Measurements from ENCODE around the gene RDH5. TPM values are rescaled to one million over a fixed set of nuclear protein-coding genes. Genes with fewer than 3 reads are reported as not detected.

The RDH5 gene
- total RNA-seq, 2 donors from 2014 or later: 4.1 to 7.4 TPM

DNA sequence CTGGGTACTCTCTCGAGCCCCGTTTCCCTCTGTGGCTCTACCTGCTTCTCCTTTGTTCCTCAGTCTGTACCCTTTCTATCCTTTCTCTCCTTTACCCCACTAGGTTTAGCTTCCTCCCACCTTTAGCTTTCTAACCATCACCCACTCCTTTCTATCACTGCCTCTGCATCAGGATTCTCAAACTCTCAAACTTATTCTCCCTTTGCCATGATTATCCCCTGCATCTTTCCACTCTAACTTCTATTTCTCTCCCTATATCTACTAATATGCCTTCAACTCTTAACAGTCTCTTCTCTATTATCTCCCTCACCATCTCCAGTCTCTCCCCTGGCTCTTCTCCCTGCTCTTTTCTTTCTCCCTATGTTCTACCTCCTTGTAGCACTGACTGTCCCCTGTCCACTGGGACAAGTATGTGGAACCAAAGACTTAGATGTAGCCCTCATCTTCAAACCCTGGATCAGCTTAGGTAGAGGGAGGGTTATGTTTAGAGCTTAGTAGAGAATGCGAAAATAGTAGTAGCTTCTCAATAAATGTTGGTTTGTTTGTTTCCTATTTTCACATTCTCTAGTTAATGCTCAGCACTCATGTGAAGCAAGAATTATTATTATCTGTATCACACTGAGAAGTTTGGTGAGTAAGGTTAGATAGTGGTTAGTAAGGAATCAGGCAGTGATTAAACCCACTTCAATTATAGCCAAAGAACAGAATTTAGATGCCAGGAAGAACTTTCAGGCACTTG lies 26.1 kb downstream of the RDH5 start:
- H3K4me3 ChIP-seq (ENCODE audit: low read length): peak overlapping the region; percentile 96
- WGBS, 2 experiments (ENCODE audit: insufficient coverage in 1 of 2, insufficient read length in 1 of 2): 0 to 32% methylated on average over 2 to 3 of the region's 3 CpGs
- Mint-ChIP-seq H3K27ac (peak overlapping the region; percentile 95), H3K36me3 (ENCODE audit: low read depth) (peaks cover 34% of the 10 kb centered on the region), H3K27me3 (ENCODE audit: insufficient read depth) (no peaks in the 10 kb centered on the region), H3K4me1 (peaks cover 45% of the 10 kb centered on the region), H3K4me3 (peak overlapping the region; percentile 92), H3K9me3 (no peaks in the 10 kb centered on the region)
- TF ChIP-seq, protein P1, sequence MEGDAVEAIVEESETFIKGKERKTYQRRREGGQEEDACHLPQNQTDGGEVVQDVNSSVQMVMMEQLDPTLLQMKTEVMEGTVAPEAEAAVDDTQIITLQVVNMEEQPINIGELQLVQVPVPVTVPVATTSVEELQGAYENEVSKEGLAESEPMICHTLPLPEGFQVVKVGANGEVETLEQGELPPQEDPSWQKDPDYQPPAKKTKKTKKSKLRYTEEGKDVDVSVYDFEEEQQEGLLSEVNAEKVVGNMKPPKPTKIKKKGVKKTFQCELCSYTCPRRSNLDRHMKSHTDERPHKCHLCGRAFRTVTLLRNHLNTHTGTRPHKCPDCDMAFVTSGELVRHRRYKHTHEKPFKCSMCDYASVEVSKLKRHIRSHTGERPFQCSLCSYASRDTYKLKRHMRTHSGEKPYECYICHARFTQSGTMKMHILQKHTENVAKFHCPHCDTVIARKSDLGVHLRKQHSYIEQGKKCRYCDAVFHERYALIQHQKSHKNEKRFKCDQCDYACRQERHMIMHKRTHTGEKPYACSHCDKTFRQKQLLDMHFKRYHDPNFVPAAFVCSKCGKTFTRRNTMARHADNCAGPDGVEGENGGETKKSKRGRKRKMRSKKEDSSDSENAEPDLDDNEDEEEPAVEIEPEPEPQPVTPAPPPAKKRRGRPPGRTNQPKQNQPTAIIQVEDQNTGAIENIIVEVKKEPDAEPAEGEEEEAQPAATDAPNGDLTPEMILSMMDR (conservative IDR thresholded peaks at IDR 0.05): no peak
- no peaks in the 10 kb centered on the region for H3K27me3 ChIP-seq (ENCODE audit: control insufficient read depth, insufficient read depth, low read length, poor library complexity, severe bottlenecking)
- H3K4me1 ChIP-seq (ENCODE audit: control insufficient read depth, insufficient read depth, low read length): peaks cover 5% of the 10 kb centered on the region
- peak overlapping the region; percentile 30 for H3K9ac ChIP-seq (ENCODE audit: extremely low read depth, low read length, poor library complexity, severe bottlenecking)
- no peak for DNase-seq
- H3K27ac ChIP-seq (ENCODE audit: low read depth, low read length): peak overlapping the region; percentile 84
- H3K9me3 ChIP-seq (ENCODE audit: control insufficient read depth, low read length): no peaks in the 10 kb centered on the region
- peaks cover 45% of the 10 kb centered on the region for H3K36me3 ChIP-seq (ENCODE audit: control insufficient read depth, insufficient read depth, low read length)

DNA sequence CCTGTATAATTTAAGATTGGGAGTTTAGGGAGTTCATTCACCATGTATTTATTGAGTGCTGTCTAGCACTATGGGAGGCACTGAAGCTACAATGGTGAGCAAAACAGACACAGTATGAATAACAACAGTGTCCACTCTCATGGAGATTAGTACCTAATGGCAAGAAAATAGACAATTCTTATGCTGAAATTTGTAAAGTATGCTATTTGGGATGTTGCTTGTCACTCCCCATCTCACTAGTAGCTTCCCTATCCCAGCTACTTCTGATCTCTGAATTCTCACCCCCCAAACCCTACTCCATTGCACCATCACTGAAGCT lies 26.7 kb downstream of the RDH5 start:
- no peaks in the 10 kb centered on the region for H3K27me3 Mint-ChIP-seq (ENCODE audit: insufficient read depth)
- no peak overlapping the region for H3K4me3 Mint-ChIP-seq
- Histone ChIP-seq H3K9me3 (ENCODE audit: control insufficient read depth, low read length) (no peaks in the 10 kb centered on the region), H3K27ac (ENCODE audit: low read depth, low read length) (no peak overlapping the region), H3K27me3 (ENCODE audit: control insufficient read depth, insufficient read depth, low read length, poor library complexity, severe bottlenecking) (no peaks in the 10 kb centered on the region), H3K4me3 (ENCODE audit: low read length) (peak overlapping the region; percentile 96), H3K4me1 (ENCODE audit: control insufficient read depth, insufficient read depth, low read length) (peaks cover 5% of the 10 kb centered on the region), H3K9ac (ENCODE audit: extremely low read depth, low read length, poor library complexity, severe bottlenecking) (no peak overlapping the region), H3K36me3 (ENCODE audit: control insufficient read depth, insufficient read depth, low read length) (peaks cover 51% of the 10 kb centered on the region)
- no peaks in the 10 kb centered on the region for H3K9me3 Mint-ChIP-seq
- H3K27ac Mint-ChIP-seq: no peak overlapping the region
- no peak for DNase-seq
- TF ChIP-seq, protein P1 (conservative IDR thresholded peaks at IDR 0.05): no peak
- H3K4me1 Mint-ChIP-seq: peaks cover 43% of the 10 kb centered on the region
- peaks cover 38% of the 10 kb centered on the region for H3K36me3 Mint-ChIP-seq (ENCODE audit: low read depth)

DNA sequence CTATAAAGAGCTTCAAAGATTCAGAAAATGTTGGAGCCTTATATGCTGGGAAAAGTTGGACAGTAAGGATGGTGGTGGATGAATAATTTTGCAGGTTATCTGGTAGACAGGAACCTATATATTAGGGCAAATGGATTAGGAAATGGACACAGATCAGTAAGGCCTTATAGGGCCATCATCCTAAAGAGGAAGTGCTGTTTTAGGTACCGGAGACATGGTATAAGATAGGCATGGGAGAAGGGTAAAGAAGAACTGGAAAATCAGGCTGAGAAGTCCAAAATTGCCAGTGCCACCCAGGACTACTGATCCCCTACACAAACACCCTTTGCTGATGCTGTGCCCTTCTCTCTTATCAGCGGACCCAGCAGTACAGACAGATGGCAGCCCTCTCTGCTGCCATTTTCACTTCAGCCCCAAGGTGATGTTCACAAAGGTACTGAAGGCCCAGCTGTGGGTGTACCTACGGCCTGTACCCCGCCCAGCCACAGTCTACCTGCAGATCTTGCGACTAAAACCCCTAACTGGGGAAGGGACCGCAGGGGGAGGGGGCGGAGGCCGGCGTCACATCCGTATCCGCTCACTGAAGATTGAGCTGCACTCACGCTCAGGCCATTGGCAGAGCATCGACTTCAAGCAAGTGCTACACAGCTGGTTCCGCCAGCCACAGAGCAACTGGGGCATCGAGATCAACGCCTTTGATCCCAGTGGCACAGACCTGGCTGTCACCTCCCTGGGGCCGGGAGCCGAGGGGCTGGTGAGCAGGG lies 28.2 kb downstream of the RDH5 start:
- 94 to 97% methylated on average over 14 to 18 of the region's 18 CpGs for WGBS, 2 experiments (ENCODE audit: insufficient coverage in 1 of 2, insufficient read length in 1 of 2)
- Histone ChIP-seq H3K4me1 (ENCODE audit: control insufficient read depth, insufficient read depth, low read length) (peaks cover 3% of the 10 kb centered on the region), H3K27ac (ENCODE audit: low read depth, low read length) (no peak overlapping the region), H3K4me3 (ENCODE audit: low read length) (no peak overlapping the region), H3K27me3 (ENCODE audit: control insufficient read depth, insufficient read depth, low read length, poor library complexity, severe bottlenecking) (no peaks in the 10 kb centered on the region), H3K36me3 (ENCODE audit: control insufficient read depth, insufficient read depth, low read length) (peaks cover 66% of the 10 kb centered on the region), H3K9me3 (ENCODE audit: control insufficient read depth, low read length) (no peaks in the 10 kb centered on the region), H3K9ac (ENCODE audit: extremely low read depth, low read length, poor library complexity, severe bottlenecking) (no peak overlapping the region)
- Mint-ChIP-seq H3K4me3 (no peak overlapping the region), H3K27ac (no peak overlapping the region), H3K27me3 (ENCODE audit: insufficient read depth) (no peaks in the 10 kb centered on the region), H3K36me3 (ENCODE audit: low read depth) (peaks cover 50% of the 10 kb centered on the region), H3K9me3 (no peaks in the 10 kb centered on the region), H3K4me1 (peaks cover 35% of the 10 kb centered on the region)
- peak; percentile 45 for DNase-seq
- TF ChIP-seq, protein P1 (conservative IDR thresholded peaks at IDR 0.05): no peak

All from endodermal cell (in vitro differentiated cells).